H1 (cell line): Measurements from ENCODE around the gene AADAC. TPM values are rescaled to one million over a fixed set of nuclear protein-coding genes. Genes with fewer than 3 reads are reported as not detected.

Experiments used
- CTCF ChIA-PET: fragments of 300-600 bp; sonication (Branson Sonifier 250); formaldehyde crosslinking; loops from one replicate; lab custom pipeline; 2021; ENCODE audit not compliant: partially characterized antibody; lab: Charles Lee
- POLR2A ChIA-PET: fragments of 300-600 bp; sonication (Branson Sonifier 250); formaldehyde crosslinking; loops from one replicate; lab custom pipeline; 2021; ENCODE audit warnings: inconsistent platforms; ENCODE audit not compliant: partially characterized antibody; lab: Charles Lee
- DNase-seq, 2 experiments: peaks; one replicate each; pipeline versions ENCODE4 v3.0.0 to v3.0.0-alpha.2; 2010 to 2022; ENCODE audit warnings: low spot score in 2 of 2, low read depth in 1 of 2, mixed read lengths in 1 of 2
- FAIRE-seq: peaks from 2 replicates; lab custom pipeline; 2011; peaks lifted over from hg19 to GRCh38; lab: Jason Lieb, UNC
- H2AFZ ChIP-seq: 2 replicates; pipeline ENCODE4 v1.8.1; 2012; ENCODE audit warnings: low read length, inconsistent platforms
- H2AK5ac ChIP-seq: 2 replicates; pipeline ENCODE4 v1.6.1; 2013; ENCODE audit warnings: low read depth, low read length
- H2BK120ac ChIP-seq: replicated peaks from 2 replicates; pipeline ENCODE3; 2013; ENCODE audit warnings: low read depth, low read length, inconsistent platforms
- H2BK12ac ChIP-seq: 2 replicates; pipeline ENCODE4 v1.6.1; 2013; ENCODE audit warnings: low read depth, low read length
- H2BK15ac ChIP-seq: 2 replicates; pipeline ENCODE4 v1.6.1; 2013; ENCODE audit warnings: low read length
- H2BK20ac ChIP-seq: 2 replicates; pipeline ENCODE4 v1.6.1; 2013; ENCODE audit warnings: low read length
- H2BK5ac ChIP-seq: 2 replicates; pipeline ENCODE4 v1.6.1; 2013; ENCODE audit warnings: low read depth, low read length
- H3K14ac ChIP-seq: 2 replicates; pipeline ENCODE4 v1.6.1; 2013; ENCODE audit warnings: inconsistent platforms; ENCODE audit not compliant: insufficient read length
- H3K18ac ChIP-seq: 2 replicates; pipeline ENCODE4 v1.6.1; 2013; ENCODE audit warnings: low read length; ENCODE audit errors: extremely low read depth
- H3K23ac ChIP-seq: 2 replicates; pipeline ENCODE4 v1.6.1; 2013; ENCODE audit warnings: inconsistent platforms; ENCODE audit not compliant: insufficient read length
- H3K23me2 ChIP-seq: 2 replicates; pipeline ENCODE4 v1.6.1; 2013; ENCODE audit warnings: low read depth, low read length
- H3K27ac ChIP-seq: 2 replicates; pipeline ENCODE4 v1.6.1; 2011; ENCODE audit warnings: low read depth, low read length, inconsistent platforms
- H3K27me3 ChIP-seq, 4 experiments: replicated peaks in 1 of 4; 1 replicate in 1 of 4; 2 replicates in 3 of 4; pipeline versions ENCODE4 v1.6.1 to v1.8.1; 2011 to 2013; ENCODE audit warnings: low read length in 3 of 4, mild to moderate bottlenecking in 3 of 4, inconsistent platforms in 2 of 4, mixed read lengths in 2 of 4, moderate library complexity in 1 of 4; ENCODE audit not compliant: control insufficient read depth in 3 of 4, insufficient read depth in 3 of 4; ENCODE audit errors: extremely low read depth in 1 of 4
- H3K36me3 ChIP-seq, 4 experiments: 2 replicates each; pipeline versions ENCODE4 v1.6.1 to v1.8.1; 2011 to 2013; ENCODE audit warnings: mild to moderate bottlenecking in 4 of 4, low read length in 3 of 4, moderate library complexity in 2 of 4, control low read depth in 1 of 4, inconsistent platforms in 1 of 4; ENCODE audit not compliant: insufficient read depth in 4 of 4, control insufficient read depth in 2 of 4
- H3K4ac ChIP-seq: replicated peaks from 2 replicates; pipeline ENCODE3; 2013; ENCODE audit warnings: low read length, low read depth, mixed read lengths, inconsistent platforms; ENCODE audit not compliant: insufficient read length
- H3K4me1 ChIP-seq, 4 experiments: replicated peaks in 1 of 4; 1 replicate in 1 of 4; 2 replicates in 3 of 4; pipeline versions ENCODE4 v1.6.1 to v1.8.1; 2011 to 2013; ENCODE audit warnings: low read length in 3 of 4, inconsistent platforms in 2 of 4, mixed read lengths in 1 of 4; ENCODE audit not compliant: insufficient read depth in 4 of 4, control insufficient read depth in 3 of 4
- H3K4me2 ChIP-seq, 2 experiments: 2 replicates each; pipeline versions ENCODE4 v1.6.1 to v1.8.1; 2011 to 2013; ENCODE audit warnings: low read depth in 2 of 2, low read length in 2 of 2, control low read depth in 1 of 2, inconsistent platforms in 1 of 2, mild to moderate bottlenecking in 1 of 2; ENCODE audit not compliant: insufficient read depth in 1 of 2
- H3K4me3 ChIP-seq, 4 experiments: fragments of 200-600, 300-600 bp in 1 of 4; sonication (generic), shearing (Covaris generic), sonication (Bioruptor Twin) in 1 of 4; 2 replicates each; pipeline versions ENCODE4 v1.5.1 to v1.8.1; 2011 to 2016; ENCODE audit warnings: low read length in 4 of 4, low read depth in 3 of 4, control low read depth in 2 of 4, inconsistent platforms in 2 of 4, mild to moderate bottlenecking in 2 of 4, mixed read lengths in 1 of 4, moderate library complexity in 1 of 4; ENCODE audit not compliant: insufficient read depth in 2 of 4; ENCODE audit errors: extremely low read depth in 1 of 4
- H3K56ac ChIP-seq: replicated peaks from 2 replicates; pipeline ENCODE3; 2013; ENCODE audit warnings: low read depth, mild to moderate bottlenecking, mixed read lengths, low read length, inconsistent platforms; ENCODE audit not compliant: insufficient read length
- H3K79me1 ChIP-seq: 2 replicates; pipeline ENCODE4 v1.6.1; 2013; ENCODE audit warnings: low read depth, low read length, control low read depth
- H3K79me2 ChIP-seq, 2 experiments: 2 replicates each; pipeline versions ENCODE4 v1.6.1 to v1.8.1; 2012 to 2013; ENCODE audit warnings: low read length in 2 of 2, mild to moderate bottlenecking in 2 of 2, inconsistent platforms in 1 of 2; ENCODE audit not compliant: insufficient read depth in 2 of 2, control insufficient read depth in 1 of 2
- H3K9ac ChIP-seq, 4 experiments: replicated peaks in 1 of 4; 1 replicate in 1 of 4; 2 replicates in 3 of 4; pipeline versions ENCODE4 v1.6.1 to v1.8.1; 2011 to 2013; ENCODE audit warnings: low read depth in 3 of 4, low read length in 3 of 4, control low read depth in 2 of 4, mild to moderate bottlenecking in 2 of 4, moderate library complexity in 2 of 4, inconsistent platforms in 1 of 4; ENCODE audit errors: extremely low read depth in 1 of 4
- H3K9me3 ChIP-seq, 2 experiments: 2 replicates each; pipeline versions ENCODE4 v1.6.1 to v1.8.1; 2012 to 2013; ENCODE audit warnings: mild to moderate bottlenecking in 2 of 2, moderate library complexity in 2 of 2, control low read depth in 1 of 2, inconsistent platforms in 1 of 2, low read depth in 1 of 2, low read length in 1 of 2, mixed read lengths in 1 of 2; ENCODE audit not compliant: insufficient read depth in 2 of 2
- H4K20me1 ChIP-seq, 2 experiments: replicated peaks in 1 of 2; 2 replicates each; pipeline versions ENCODE3 to v1.8.1; 2011 to 2013; ENCODE audit warnings: inconsistent platforms in 2 of 2, low read length in 2 of 2, mild to moderate bottlenecking in 1 of 2; ENCODE audit not compliant: insufficient read depth in 2 of 2, control insufficient read depth in 1 of 2
- H4K5ac ChIP-seq: 2 replicates; pipeline ENCODE4 v1.6.1; 2013; ENCODE audit warnings: low read length, low read depth, mixed read lengths, inconsistent platforms; ENCODE audit not compliant: insufficient read length
- H4K8ac ChIP-seq: 2 replicates; pipeline ENCODE4 v1.8.0; 2013; ENCODE audit warnings: mild to moderate bottlenecking, moderate library complexity, low read length, inconsistent platforms; ENCODE audit not compliant: insufficient read depth; ENCODE audit errors: extremely low read depth
- H4K91ac ChIP-seq: replicated peaks from 2 replicates; pipeline ENCODE3; 2013; ENCODE audit warnings: low read length, mixed read lengths, inconsistent platforms; ENCODE audit not compliant: insufficient read length
- CHD1 ChIP-seq: IDR thresholded peaks from 2 replicates; pipeline ENCODE4 v1.6.1; 2012; ENCODE audit warnings: low read depth, low read length, improper control_type of control experiment
- HDAC6 ChIP-seq: IDR thresholded peaks from one replicate; pipeline ENCODE4 v1.7.1; 2012; ENCODE audit warnings: low read depth, mild to moderate bottlenecking, inconsistent platforms, low read length, moderate library complexity
- WGBS, 2 experiments: shearing (Covaris generic) in 1 of 2; methylation state at CpG; one replicate each; pipeline versions ENCODE4 v1.1.6 to v1.1.7; 2013 to 2015; ENCODE audit warnings: low lambda C conversion rate in 2 of 2, mixed read lengths in 2 of 2, inconsistent platforms in 1 of 2, low coverage in 1 of 2, missing lambda C conversion rate in 1 of 2; ENCODE audit not compliant: insufficient replicate concordance in 2 of 2, insufficient coverage in 1 of 2, insufficient read length in 1 of 2; ENCODE audit errors: extremely low coverage in 1 of 2, missing lambda C conversion rate in 1 of 2; 5-methylcytosine and 5-hydroxymethylcytosine counted together
- polyA plus RNA-seq, 7 experiments: library from polyadenylated mRNA; depleted of rRNA in 3 of 7; stranded (reverse) in 5 of 7; unstranded in 2 of 7; fragments of >200 nt in 5 of 7; fragments of 200-250 nt in 2 of 7; gene quantifications; 1 replicate in 5 of 7; 2 replicates in 1 of 7; 4 replicates in 1 of 7; pipeline versions ENCODE4 v1.2.1 to v1.2.3, GENCODE V29; 2011 to 2013; ENCODE audit warnings: missing spikeins in 2 of 7, mixed read lengths in 2 of 7
- total RNA-seq: library from RNA; stranded (reverse); fragmentation: NEBNext Ultra II Directional; extraction: Animal tissue kit (Norgen Biotek cat#: 25700); gene quantifications from 2 replicates; pipeline ENCODE4 v1.2.1, GENCODE V29; 2021

AADAC gene
- total and polyA plus RNA-seq, 2 of the 8 experiments (the other 6 are each of a cell fraction or from before 2014, with no cell fraction given), result not detected

GRCh38 chr3:151772825-151773480 lies 41.0 kb upstream of the AADAC start:
- Histone ChIP-seq H3K23ac (no peak overlapping the region), H3K14ac (no peak overlapping the region), H4K8ac (no peak overlapping the region), H2BK15ac (no peak overlapping the region), H3K79me1 (no peaks in the 10 kb centered on the region), H4K5ac (no peak overlapping the region), H3K18ac (no peak overlapping the region), H3K9ac (no peak overlapping the region), H3K4ac (no peak overlapping the region), H4K20me1 (no peaks in the 10 kb centered on the region), H3K56ac (no peak overlapping the region), H2AK5ac (no peak overlapping the region), H3K4me3 (no peak overlapping the region), H3K79me2 (no peaks in the 10 kb centered on the region), H3K36me3 (no peaks in the 10 kb centered on the region), H3K9me3 (no peaks in the 10 kb centered on the region), H3K4me1 (no peaks in the 10 kb centered on the region), H3K27me3 (no peaks in the 10 kb centered on the region), H2BK20ac (no peak overlapping the region), H3K4me2 (no peak overlapping the region), H2BK12ac (no peak overlapping the region), H2BK120ac (no peak overlapping the region), H2AFZ (no peak overlapping the region), H3K27ac (no peak overlapping the region), H3K23me2 (no peaks in the 10 kb centered on the region; the same call in 1 of the 2 replicates), H2BK5ac (no peak overlapping the region), H4K91ac (no peak overlapping the region)
- FAIRE-seq (no peak), DNase-seq (no peak)
- 94% methylated on average over 4 of the region's 4 CpGs; no CpG with 5 or more reads in 1 of the 2 experiments for WGBS, 2 experiments
- ChIA-PET POLR2A (no interaction called here), CTCF (interaction anchor here (0.6 to 0.9 kb wide), 3 partner anchors 10 to 67 kb away, joined by 3 to 5 read pairs (median 3); no protein-coding TSS in a partner anchor)
- TF ChIP-seq HDAC6 (no peak), CHD1 (no peak)
